ENCODE results near the gene CFAP119. TPM values are rescaled to one million over a fixed set of nuclear protein-coding genes. Genes with fewer than 3 reads are reported as not detected.

Gene CFAP119
- polyA plus RNA-seq, 3 donors, result 2.4 to 25.3 (median 3.5) TPM

- Mint-ChIP-seq H3K27me3 (ENCODE audit: low read depth in 3 of 3) (peaks cover 0 to 3% (median 2%) of the 10 kb centered on the region in 3 donors), H3K27ac (peak overlapping the region in 5 of 7 donors; percentile 67 to 92 (median 83)), H3K4me1 (peaks cover 47% of the 10 kb centered on the region), H3K9me3 (no peaks in the 10 kb centered on the region), H3K4me3 (peak overlapping the region; percentile 93 to 97), H3K36me3 (peaks cover 37 to 46% of the 10 kb centered on the region in 2 donors)
- Histone ChIP-seq H3K36me3 (replicated peaks in 1 of 2; ENCODE audit: control insufficient read depth in 1 of 2, insufficient read depth in 2 of 2, low read length in 2 of 2) (peaks cover 42 to 46% of the 10 kb centered on the region in 2 donors), H3K27me3 (ENCODE audit: control insufficient read depth in 2 of 2, insufficient read depth in 2 of 2, low read length in 2 of 2) (no peaks in the 10 kb centered on the region), H3K9ac (ENCODE audit: insufficient read depth, low read length, poor library complexity, severe bottlenecking) (peak overlapping the region; percentile 68), H3K4me3 (replicated peaks in 1 of 3; ENCODE audit: low read depth in 2 of 3, low read length in 3 of 3) (peak overlapping the region; percentile 32 to 78 (median 53)), H4K20me1 (ENCODE audit: insufficient read depth, low read length) (peaks cover 36% of the 10 kb centered on the region), H2AFZ (ENCODE audit: insufficient read depth, low read depth, low read length, poor library complexity, severe bottlenecking) (peak overlapping the region; percentile 65), H3K4me2 (replicated peaks; ENCODE audit: extremely low read depth, low read length, poor library complexity, severe bottlenecking) (peak overlapping the region; percentile 95), H3K79me2 (ENCODE audit: insufficient read depth, low read length) (peaks cover 8% of the 10 kb centered on the region), H3K27ac (ENCODE audit: low read depth in 1 of 2, low read length in 2 of 2) (peak overlapping the region; percentile 19 to 63), H3K4me1 (ENCODE audit: control insufficient read depth in 1 of 2, insufficient read depth in 2 of 2, low read length in 2 of 2) (peaks cover 22 to 35% of the 10 kb centered on the region in 2 donors), H3K9me3 (replicated peaks in 1 of 2; ENCODE audit: control insufficient read depth in 1 of 2, insufficient read depth in 1 of 2, low read length in 2 of 2) (no peaks in the 10 kb centered on the region)
- intact Hi-C loops (cut with micrococcal nuclease), result no loop called here
- WGBS (ENCODE audit: insufficient coverage), result 15% methylated on average over 15 of the region's 15 CpGs
- no peak for DNase-seq
- TF ChIP-seq CTCF (IDR thresholded peaks at IDR 0.05), result no peak
These were observed 13.2 kb upstream of the CFAP119 start for GRCh38 chr16:30775131-30775391.

- H3K9me3 Mint-ChIP-seq, result no peaks in the 10 kb centered on the region
These were observed 12.7 kb upstream of the CFAP119 start for GRCh38 chr16:30774367-30775130.

More at GRCh38 chr16:30774367-30775130, 12.7 kb upstream of the CFAP119 start:
- TF ChIP-seq CTCF (IDR thresholded peaks at IDR 0.05), result no peak
- Histone ChIP-seq H4K20me1 (ENCODE audit: insufficient read depth, low read length) (peaks cover 36% of the 10 kb centered on the region), H3K4me2 (replicated peaks; ENCODE audit: extremely low read depth, low read length, poor library complexity, severe bottlenecking) (peak overlapping the region; percentile 95), H3K36me3 (replicated peaks in 1 of 2; ENCODE audit: control insufficient read depth in 1 of 2, insufficient read depth in 2 of 2, low read length in 2 of 2) (peaks cover 45 to 51% of the 10 kb centered on the region in 2 donors), H3K4me1 (ENCODE audit: control insufficient read depth in 1 of 2, insufficient read depth in 2 of 2, low read length in 2 of 2) (peaks cover 18 to 30% of the 10 kb centered on the region in 2 donors), H3K27ac (ENCODE audit: low read depth in 1 of 2, low read length in 2 of 2) (peak overlapping the region; percentile 19 to 63), H3K9me3 (replicated peaks in 1 of 2; ENCODE audit: control insufficient read depth in 1 of 2, insufficient read depth in 1 of 2, low read length in 2 of 2) (no peaks in the 10 kb centered on the region), H3K79me2 (ENCODE audit: insufficient read depth, low read length) (peaks cover 8% of the 10 kb centered on the region), H3K4me3 (replicated peaks in 1 of 3; ENCODE audit: low read depth in 2 of 3, low read length in 3 of 3) (peak overlapping the region in 1 of 3 experiments; percentile 78), H2AFZ (ENCODE audit: insufficient read depth, low read depth, low read length, poor library complexity, severe bottlenecking) (no peak overlapping the region), H3K9ac (ENCODE audit: insufficient read depth, low read length, poor library complexity, severe bottlenecking) (peak overlapping the region; percentile 68), H3K27me3 (ENCODE audit: control insufficient read depth in 2 of 2, insufficient read depth in 2 of 2, low read length in 2 of 2) (no peaks in the 10 kb centered on the region)
- no peak for DNase-seq
- Mint-ChIP-seq H3K27me3 (ENCODE audit: low read depth in 3 of 3) (peaks cover 0 to 3% (median 2%) of the 10 kb centered on the region in 3 donors), H3K4me1 (peaks cover 43% of the 10 kb centered on the region), H3K36me3 (peaks cover 39 to 51% of the 10 kb centered on the region in 2 donors), H3K4me3 (peak overlapping the region; percentile 93 to 97), H3K27ac (peak overlapping the region in 5 of 7 donors; percentile 67 to 92 (median 83))
- WGBS (ENCODE audit: insufficient coverage), result 82% methylated on average over 7 of the region's 8 CpGs
- intact Hi-C loops (cut with micrococcal nuclease), result no loop called here
